ACC112 (cell line): ENCODE data around the gene STX5.
"Not testable (repeated sequence)": the region's sequence is repeated elsewhere in the genome, so short reads cannot be mapped to it uniquely, and the experiment has no call there.

Experiments used
- H2AFZ ChIP-seq: fragments of 200-600 bp; sonication (generic); one replicate; pipeline ENCODE4 v1.6.0; 2017; ENCODE audit warnings: antibody characterized with exemption, low read length; ENCODE audit not compliant: unreplicated experiment
- H3K27ac ChIP-seq: fragments of 200-600 bp; sonication (generic); 2 replicates; pipeline ENCODE4 v1.5.1; 2014; ENCODE audit warnings: low read depth, mild to moderate bottlenecking, antibody characterized with exemption, low read length, moderate library complexity
- H3K27me3 ChIP-seq: fragments of 200-600 bp; sonication (generic); 2 replicates; pipeline ENCODE4 v1.6.1; 2014; ENCODE audit warnings: mild to moderate bottlenecking, antibody characterized with exemption, low read length, moderate library complexity, mixed read lengths; ENCODE audit not compliant: insufficient read depth
- H3K36me3 ChIP-seq: fragments of 200-600 bp; sonication (generic); 2 replicates; pipeline ENCODE4 v1.6.1; 2016; ENCODE audit warnings: mild to moderate bottlenecking, antibody characterized with exemption, low read length, moderate library complexity, mixed read lengths; ENCODE audit not compliant: insufficient read depth
- H3K4me1 ChIP-seq: fragments of 200-600 bp; sonication (generic); one replicate; pipeline ENCODE4 v1.6.1; 2016; ENCODE audit warnings: low read length, mixed read lengths; ENCODE audit not compliant: insufficient read depth, unreplicated experiment, control insufficient read depth
- H3K4me3 ChIP-seq: fragments of 200-600 bp; sonication (generic); 2 replicates; pipeline ENCODE4 v1.5.1; 2014; ENCODE audit warnings: mild to moderate bottlenecking, low read depth, low read length
- H3K79me2 ChIP-seq: fragments of 200-600 bp; sonication (generic); one replicate; pipeline ENCODE4 v1.6.0; 2016; ENCODE audit warnings: low read length; ENCODE audit not compliant: control insufficient read depth, unreplicated experiment, insufficient read depth

The STX5 gene

GRCh38 chr11:62842171-62842741 is 10.4 kb upstream of the STX5 start:
- H3K4me3 ChIP-seq: peak overlapping the region; percentile 75
- H2AFZ ChIP-seq: peak overlapping the region; percentile 80
- peak overlapping the region; percentile 97 for H3K27ac ChIP-seq
- peaks cover 18% of the 10 kb centered on the region for H3K79me2 ChIP-seq
- H3K27me3 ChIP-seq: no peaks in the 10 kb centered on the region
- peaks cover 9% of the 10 kb centered on the region for H3K4me1 ChIP-seq
- H3K36me3 ChIP-seq: no peaks in the 10 kb centered on the region

- H3K27ac ChIP-seq: peak overlapping the region; percentile 97
- H3K4me3 ChIP-seq: peak overlapping the region; percentile 75
- H2AFZ ChIP-seq: peak overlapping the region; percentile 80
- H3K4me1 ChIP-seq: peaks cover 9% of the 10 kb centered on the region
- H3K27me3 ChIP-seq: no peaks in the 10 kb centered on the region
- no peaks in the 10 kb centered on the region for H3K36me3 ChIP-seq
- H3K79me2 ChIP-seq: peaks cover 18% of the 10 kb centered on the region
Measured at GRCh38 chr11:62841361-62842170, 9.7 kb upstream of the STX5 start.

GRCh38 chr11:62840721-62841360 is 9.0 kb upstream of the STX5 start:
- H3K4me1 ChIP-seq, H3K27me3 ChIP-seq, H3K36me3 ChIP-seq, H2AFZ ChIP-seq: not testable (repeated sequence)
- Histone ChIP-seq H3K79me2 (peaks cover 18% of the 10 kb centered on the region), H3K4me3 (peak overlapping the region; percentile 93), H3K27ac (peak overlapping the region; percentile 97)

GRCh38 chr11:62839050-62839945 is 7.4 kb upstream of the STX5 start, which contains the start of gene WDR74:
Gene WDR74 (minus strand): TSS chr11:62839590. CDS start chr11:62839570, 20 bp downstream.
- H3K36me3 ChIP-seq: no peaks in the 10 kb centered on the region
- peak within 1 kb of the TSS; percentile 93 for H3K4me3 ChIP-seq
- no peaks in the 10 kb centered on the region for H3K27me3 ChIP-seq
- H3K79me2 ChIP-seq: peaks cover 22% of the 10 kb centered on the region
- peaks cover 9% of the 10 kb centered on the region for H3K4me1 ChIP-seq
- peak within 1 kb of the TSS; percentile 97 for H3K27ac ChIP-seq
- peak within 1 kb of the TSS; percentile 64 for H2AFZ ChIP-seq

DNA sequence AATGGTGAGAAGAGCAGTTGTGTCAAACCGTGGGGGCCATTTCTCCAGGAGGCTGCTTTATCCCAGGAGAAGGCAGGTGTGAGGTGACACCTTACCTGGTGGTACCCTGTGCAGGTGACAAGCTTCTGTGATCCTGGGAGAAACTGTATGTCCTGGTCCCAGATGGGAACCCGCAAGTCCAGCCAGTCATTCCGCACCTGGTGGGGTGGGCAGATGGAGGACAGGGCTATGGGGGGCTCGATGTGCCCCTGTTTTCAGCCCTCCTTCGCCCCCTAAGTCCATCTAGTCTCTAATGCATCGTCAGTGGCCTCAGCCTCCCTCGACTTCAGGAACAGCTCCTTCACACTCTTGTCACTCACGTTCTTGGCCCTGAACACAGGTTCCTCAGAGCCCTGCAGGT is 3.5 kb upstream of the STX5 start:
- no peaks in the 10 kb centered on the region for H3K27me3 ChIP-seq
- peaks cover 33% of the 10 kb centered on the region for H3K79me2 ChIP-seq
- H2AFZ ChIP-seq: no peak overlapping the region
- no peak overlapping the region for H3K27ac ChIP-seq
- no peak overlapping the region for H3K4me3 ChIP-seq
- no peaks in the 10 kb centered on the region for H3K36me3 ChIP-seq
- H3K4me1 ChIP-seq: peaks cover 10% of the 10 kb centered on the region

DNA sequence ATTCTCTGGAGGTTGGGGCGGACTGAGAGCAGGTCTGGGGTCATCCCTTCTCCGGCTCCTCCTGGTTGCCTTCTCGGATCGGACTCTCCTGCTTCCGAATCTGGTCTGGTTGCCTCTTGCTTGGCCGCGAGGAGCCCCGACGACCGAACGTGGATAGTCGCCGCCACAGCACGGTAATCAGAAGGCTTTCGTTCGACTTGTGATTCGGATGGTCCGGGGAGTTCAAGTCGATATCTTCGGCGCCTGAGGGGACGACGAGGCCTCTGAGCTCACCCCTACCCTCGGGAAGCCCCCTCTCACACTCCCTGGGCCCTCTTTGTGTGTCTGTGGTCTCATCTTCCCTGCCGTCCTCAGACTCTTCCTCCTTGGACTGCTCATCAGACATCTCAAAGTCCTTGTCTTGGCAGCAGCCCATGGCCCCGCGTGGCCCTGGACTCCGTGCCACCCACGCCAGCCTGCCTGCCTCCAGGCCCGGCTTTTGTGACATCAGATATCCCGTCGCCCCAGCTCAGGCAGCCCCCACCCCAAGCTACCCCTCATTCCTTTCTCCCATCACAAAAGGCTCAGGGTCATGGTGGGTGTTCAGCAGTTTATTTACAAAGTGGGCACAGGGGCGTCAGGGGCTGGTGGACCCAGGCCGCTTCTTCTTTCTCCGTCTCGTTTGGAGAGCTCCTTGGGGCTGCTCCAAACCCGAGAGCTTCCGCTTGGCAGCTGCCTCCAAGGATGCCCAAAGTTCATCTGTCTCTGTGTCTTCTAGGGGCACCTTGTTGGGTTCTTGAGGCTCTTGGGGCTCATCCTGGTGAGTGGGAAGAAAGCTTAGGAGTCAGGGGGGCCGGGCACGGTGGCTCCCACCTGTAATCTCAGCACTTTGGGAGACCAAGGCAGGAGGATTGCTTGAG is 734 bp upstream of the STX5 start, which contains the start of gene TEX54:
TSS of gene TEX54 (minus strand) at position 506 of the 899 bp plus-strand sequence.
- Histone ChIP-seq H2AFZ (peak within 1 kb of the TSS; percentile 58), H3K4me1 (peaks cover 13% of the 10 kb centered on the region), H3K36me3 (no peaks in the 10 kb centered on the region), H3K27me3 (no peaks in the 10 kb centered on the region), H3K27ac (peak within 1 kb of the TSS; percentile 86), H3K4me3 (peak within 1 kb of the TSS; percentile 97), H3K79me2 (peaks cover 40% of the 10 kb centered on the region)

DNA sequence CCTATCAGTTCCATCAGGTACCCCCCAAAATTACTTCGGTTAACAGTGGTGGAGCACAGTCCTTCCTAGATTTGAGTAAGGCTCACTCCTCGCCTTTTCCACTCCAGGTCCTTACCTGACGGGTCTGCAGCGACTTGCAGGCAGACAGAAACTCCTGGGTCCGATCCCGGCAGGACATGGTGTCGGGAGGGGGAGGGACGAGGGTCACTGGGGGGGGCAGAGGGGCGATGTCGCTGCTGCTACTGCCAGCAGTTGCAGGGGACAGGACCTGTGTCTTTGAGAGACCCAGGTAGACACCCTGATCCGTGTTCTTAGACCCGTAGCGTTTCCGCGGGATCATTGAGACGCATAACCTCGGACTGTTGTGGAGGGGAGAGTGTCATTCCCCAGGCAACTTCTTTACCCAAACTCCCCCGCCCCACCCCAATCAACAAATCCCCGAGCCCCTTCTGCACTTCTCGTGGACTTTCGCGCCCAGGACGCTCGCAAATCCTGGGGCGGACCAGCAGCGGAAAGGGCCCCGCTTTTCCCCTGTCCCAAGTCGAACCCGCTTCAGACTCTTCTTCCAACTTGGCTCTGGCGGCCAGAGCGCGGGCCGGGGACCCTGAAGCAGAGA is 839 bp downstream of the STX5 start:
- H3K27ac ChIP-seq: peak overlapping the region; percentile 86
- H2AFZ ChIP-seq: peak overlapping the region; percentile 39
- peaks cover 13% of the 10 kb centered on the region for H3K4me1 ChIP-seq
- 0 out of 2 replicates have a peak, but pooled peaks cover 2% of the 10 kb centered on the region for H3K36me3 ChIP-seq
- peaks cover 46% of the 10 kb centered on the region for H3K79me2 ChIP-seq
- peak overlapping the region; percentile 97 for H3K4me3 ChIP-seq
- H3K27me3 ChIP-seq: no peaks in the 10 kb centered on the region

GRCh38 chr11:62828130-62828529 is 3.7 kb downstream of the STX5 start:
- not testable (repeated sequence) for H3K4me3 ChIP-seq, H2AFZ ChIP-seq, H3K27ac ChIP-seq, H3K27me3 ChIP-seq, H3K4me1 ChIP-seq
- peaks cover 20% of the 10 kb centered on the region for H3K36me3 ChIP-seq
- H3K79me2 ChIP-seq: peaks cover 42% of the 10 kb centered on the region

- Histone ChIP-seq H3K79me2 (peaks cover 15% of the 10 kb centered on the region), H2AFZ (no peak overlapping the region), H3K4me1 (no peaks in the 10 kb centered on the region), H3K36me3 (peaks cover 20% of the 10 kb centered on the region), H3K27ac (no peak overlapping the region), H3K4me3 (no peak overlapping the region), H3K27me3 (no peaks in the 10 kb centered on the region)
Measured at GRCh38 chr11:62823677-62824076, 8.2 kb downstream of the STX5 start.
